Adrenal gland (tissue), 12 donors: ENCODE measurements around the gene LCK. TPM values are rescaled to one million over a fixed set of nuclear protein-coding genes. Genes with fewer than 3 reads are reported as not detected.
A peak's percentile ranks its signal among the peaks of the same experiment; 100 is the strongest.

ENCODE experiments used
- DNase-seq, 7 donors: peaks; one replicate each; pipeline ENCODE4 v3.0.0-alpha.2; 2019 to 2020
- H3K27ac ChIP-seq, 5 donors: fragments of 200-600 bp; sonication (generic) in 4 of 5; 1 replicate in 3 of 5; 2 replicates in 2 of 5; pipeline versions ENCODE4 v1.5.1 to v1.8.0; 2016 to 2020; ENCODE audit warnings: mild to moderate bottlenecking in 1 of 5
- H3K27me3 ChIP-seq: fragments of 200-600 bp; 2 replicates; pipeline ENCODE4 v1.8.0; 2021
- H3K36me3 ChIP-seq, 2 donors: fragments of 200-600 bp; replicated peaks in 1 of 2; 1 replicate in 1 of 2; 2 replicates in 1 of 2; pipeline versions ENCODE4 v1.5.1 to v1.8.0; 2018 to 2022
- H3K4me1 ChIP-seq, 2 donors: fragments of 200-600 bp; replicated peaks in 1 of 2; 1 replicate in 1 of 2; 2 replicates in 1 of 2; pipeline versions ENCODE4 v1.5.1 to v1.8.0; 2018 to 2021
- H3K4me3 ChIP-seq, 4 donors: fragments of 200-600 bp; sonication (generic) in 3 of 4; one replicate each; pipeline ENCODE4 v1.5.1; 2016 to 2018
- H3K9me3 ChIP-seq, 3 donors: fragments of 200-600 bp; sonication (generic) in 1 of 3; replicated peaks in 1 of 3; 1 replicate in 2 of 3; 2 replicates in 1 of 3; pipeline versions ENCODE4 v1.5.1 to v1.8.0; 2016 to 2021
- POLR2A ChIP-seq, 2 donors: fragments of 450-650 bp; IDR thresholded peaks; one replicate each; pipeline ENCODE4 v1.6.1; 2017; ENCODE audit warnings: antibody characterized with exemption in 2 of 2, mild to moderate bottlenecking in 2 of 2, moderate library complexity in 1 of 2
- WGBS, 4 donors: extraction: QIAGEN DNeasy Blood & Tissue Kit in 2 of 4; methylation state at CpG; one replicate each; pipeline versions ENCODE4 v1.1.5 to v1.1.7; 2013 to 2017; 5-methylcytosine and 5-hydroxymethylcytosine counted together
- intact Hi-C, 2 donors: fragments of 100-400 bp; cut with DNase I; formaldehyde crosslinking; loops; one replicate each; pipeline versions ENCODE4 v1.14.1 to v1.15.0; 2022 to 2023
- polyA plus RNA-seq, 3 donors: library from polyadenylated mRNA; stranded (reverse); fragments of 200-250 nt in 2 of 3; fragments of 350-450 nt in 1 of 3; fragmentation: Illumina TruSeq in 1 of 3; extraction: RNeasy Lipid Tissue Mini Kit (QIAGEN cat#74804) in 1 of 3; gene quantifications; one replicate each; pipeline ENCODE4 v1.2.3, GENCODE V29; 2013 to 2014
- total RNA-seq, 9 donors: library from RNA; depleted of rRNA in 4 of 9; stranded (reverse); fragments of >200 nt in 4 of 9; fragments of 120-200 nt in 1 of 9; fragmentation: NEBNext Ultra II Directional in 1 of 9; extraction: Animal tissue kit (Norgen Biotek cat#: 25700) in 1 of 9; gene quantifications; one replicate each; pipeline versions ENCODE4 v1.1.0 to v1.2.4, GENCODE V29; 2013 to 2023
- TF ChIP-seq, protein P1 (sequence below), 6 experiments: fragments of 450-650 bp in 4 of 6; fragments of 200-600 bp in 2 of 6; sonication (generic) in 1 of 6; IDR thresholded peaks; 1 replicate in 5 of 6; 2 replicates in 1 of 6; pipeline versions ENCODE4 v1.5.1 to v1.8.0; 2016 to 2021; ENCODE audit warnings: antibody characterized with exemption in 6 of 6, mild to moderate bottlenecking in 2 of 6, moderate library complexity in 1 of 6
- donor health status: healthy with polysubstance abuse.
- donor health status: Bipolar disorder and iron deficiency.
- donor health status: DM: yes; HTN: yes; CAD: no.
- donor health status: DM: no; HTN: no; CAD: no.
- donor health status: DM: no; HTN: no; CAD: no.
- donor health status: DM: yes; HTN: yes; CAD: no.

LCK gene
- total and polyA plus RNA-seq, 12 donors = 0.30 to 2.9 (median 1.8) TPM

DNA sequence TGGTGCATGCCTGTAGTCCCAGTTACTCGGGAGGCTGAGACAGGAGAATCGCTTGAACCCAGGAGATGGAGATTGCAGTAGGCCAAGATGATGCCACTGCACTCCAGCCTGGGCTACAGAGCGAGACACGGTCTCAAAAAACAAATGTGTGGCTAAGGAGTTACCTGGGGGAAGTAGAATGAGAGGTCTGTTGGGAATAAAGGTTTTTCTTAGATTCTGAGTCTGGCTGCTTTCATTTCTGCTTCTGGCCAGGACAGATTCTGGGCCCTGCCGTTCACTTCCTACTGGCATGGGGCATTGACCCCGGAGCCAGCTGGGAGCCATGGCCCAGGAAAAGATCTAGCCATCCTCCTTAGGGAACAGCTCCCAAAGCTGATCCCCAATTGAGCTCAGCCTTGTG lies 42.6 kb upstream of the LCK start:
- peaks cover 8 to 13% of the 10 kb centered on the region in 2 donors for H3K4me1 ChIP-seq
- H3K36me3 ChIP-seq = no peaks in the 10 kb centered on the region
- WGBS, 4 donors = 73 to 81% (median 78%) methylated on average over 6 of the region's 6 CpGs
- peak in 2 of 7 donors; percentile 35 to 41 for DNase-seq
- H3K27ac ChIP-seq = peak overlapping the region in 1 of 5 donors; percentile 26
- H3K4me3 ChIP-seq = no peak overlapping the region
- H3K27me3 ChIP-seq = no peaks in the 10 kb centered on the region
- no peaks in the 10 kb centered on the region for H3K9me3 ChIP-seq
- no peak for TF ChIP-seq POLR2A (IDR thresholded peaks at IDR 0.05)
- TF ChIP-seq, protein P1, sequence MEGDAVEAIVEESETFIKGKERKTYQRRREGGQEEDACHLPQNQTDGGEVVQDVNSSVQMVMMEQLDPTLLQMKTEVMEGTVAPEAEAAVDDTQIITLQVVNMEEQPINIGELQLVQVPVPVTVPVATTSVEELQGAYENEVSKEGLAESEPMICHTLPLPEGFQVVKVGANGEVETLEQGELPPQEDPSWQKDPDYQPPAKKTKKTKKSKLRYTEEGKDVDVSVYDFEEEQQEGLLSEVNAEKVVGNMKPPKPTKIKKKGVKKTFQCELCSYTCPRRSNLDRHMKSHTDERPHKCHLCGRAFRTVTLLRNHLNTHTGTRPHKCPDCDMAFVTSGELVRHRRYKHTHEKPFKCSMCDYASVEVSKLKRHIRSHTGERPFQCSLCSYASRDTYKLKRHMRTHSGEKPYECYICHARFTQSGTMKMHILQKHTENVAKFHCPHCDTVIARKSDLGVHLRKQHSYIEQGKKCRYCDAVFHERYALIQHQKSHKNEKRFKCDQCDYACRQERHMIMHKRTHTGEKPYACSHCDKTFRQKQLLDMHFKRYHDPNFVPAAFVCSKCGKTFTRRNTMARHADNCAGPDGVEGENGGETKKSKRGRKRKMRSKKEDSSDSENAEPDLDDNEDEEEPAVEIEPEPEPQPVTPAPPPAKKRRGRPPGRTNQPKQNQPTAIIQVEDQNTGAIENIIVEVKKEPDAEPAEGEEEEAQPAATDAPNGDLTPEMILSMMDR (IDR thresholded peaks at IDR 0.05) = no peak
- intact Hi-C loops = no loop called here

DNA sequence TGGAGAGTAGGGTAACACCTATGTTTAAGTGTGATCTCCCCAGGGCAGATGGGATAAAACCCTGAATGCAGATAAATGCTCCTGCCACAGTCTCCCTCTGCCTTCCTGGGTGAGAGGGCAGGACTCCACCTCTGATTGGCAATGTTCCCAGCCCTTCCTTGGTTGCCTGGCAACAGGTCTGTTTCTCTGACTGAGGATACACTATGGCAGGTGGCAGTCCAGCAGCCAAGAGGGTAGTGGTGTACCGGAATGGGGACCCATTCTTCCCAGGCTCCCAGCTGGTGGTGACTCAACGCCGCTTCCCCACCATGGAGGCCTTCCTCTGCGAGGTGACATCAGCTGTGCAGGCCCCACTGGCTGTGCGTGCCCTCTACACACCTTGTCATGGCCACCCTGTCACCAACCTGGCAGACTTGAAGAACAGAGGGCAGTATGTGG lies 42.2 kb upstream of the LCK start, which contains the start of gene DCDC2B:
Gene DCDC2B, plus strand, starts transcription at position 199 of the 438 bp plus-strand sequence. Its CDS starts 5 bp downstream, at position 204.
- WGBS, 4 donors = 71 to 86% (median 75%) methylated on average over 3 to 5 of the region's 5 CpGs
- Histone ChIP-seq H3K27me3 (no peaks in the 10 kb centered on the region), H3K4me3 (no peak within 1 kb of the TSS), H3K9me3 (no peaks in the 10 kb centered on the region), H3K36me3 (no peaks in the 10 kb centered on the region), H3K27ac (peak within 1 kb of the TSS in 1 of 5 donors; percentile 26), H3K4me1 (peaks cover 8 to 13% of the 10 kb centered on the region in 2 donors)
- peak; percentile 64 to 89 (median 79) for DNase-seq
- no peak for TF ChIP-seq POLR2A (IDR thresholded peaks at IDR 0.05)
- TF ChIP-seq, protein P1 (IDR thresholded peaks at IDR 0.05) = no peak
- intact Hi-C loops = no loop called here

DNA sequence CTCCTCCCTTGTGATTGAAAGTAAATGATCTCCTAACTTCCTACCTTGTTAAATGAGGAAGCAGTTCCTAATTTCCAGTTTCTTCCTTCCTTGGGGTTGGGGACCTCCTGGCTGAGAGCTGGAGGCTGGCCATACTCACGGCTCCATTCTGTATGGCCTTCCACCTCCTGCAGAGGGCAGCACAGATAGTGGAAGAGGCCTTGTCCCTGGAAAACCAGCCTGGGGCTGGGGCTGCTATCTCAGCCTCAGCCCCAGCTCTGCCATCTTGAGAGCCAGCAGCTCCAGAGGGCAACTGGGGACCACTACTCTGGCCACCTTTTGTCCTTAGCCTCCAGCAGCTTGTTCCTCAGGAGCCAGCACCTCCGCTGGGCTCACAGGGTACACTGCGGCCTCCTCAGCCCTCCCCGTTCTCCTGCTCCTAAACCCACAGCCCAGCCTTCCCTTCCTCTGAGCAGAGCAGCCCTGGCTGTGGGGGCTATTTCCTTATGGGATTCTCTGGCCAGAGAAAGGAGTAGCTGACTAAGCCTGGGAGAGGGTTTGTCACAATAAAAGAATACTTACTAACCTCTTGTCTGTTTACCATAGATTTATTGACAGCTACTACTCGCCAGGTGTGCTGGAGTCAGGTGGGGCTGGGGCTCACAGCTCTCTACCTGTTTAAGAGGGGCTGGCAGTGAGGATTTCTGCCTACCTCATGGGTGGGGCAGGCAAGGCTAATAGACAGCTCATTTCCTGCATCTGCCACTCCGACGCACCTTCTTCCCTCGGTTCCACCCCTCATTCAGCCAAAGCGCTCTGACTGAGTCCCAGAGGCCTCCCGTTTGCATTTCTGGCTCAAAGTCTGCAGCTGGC lies 35.2 kb upstream of the LCK start:
- TF ChIP-seq POLR2A (IDR thresholded peaks at IDR 0.05) = no peak
- TF ChIP-seq, protein P1 (IDR thresholded peaks at IDR 0.05) = peak; percentile 57 to 81 (median 75)
- Histone ChIP-seq H3K27me3 (no peaks in the 10 kb centered on the region), H3K4me1 (peaks cover 0 to 16% of the 10 kb centered on the region in 2 donors), H3K4me3 (no peak overlapping the region), H3K36me3 (peaks cover 0 to 41% of the 10 kb centered on the region in 2 donors), H3K9me3 (no peaks in the 10 kb centered on the region), H3K27ac (peak overlapping the region in 2 of 5 donors; percentile 49 to 52)
- WGBS, 4 donors = 76 to 84% (median 81%) methylated on average over 8 to 10 of the region's 10 CpGs
- intact Hi-C loops = loop anchor here in 1 of 2 donors (10.0 kb wide), 1 partner anchor 99 kb away; no protein-coding TSS in a partner anchor
- DNase-seq = peak; percentile 65 to 84 (median 76)

DNA sequence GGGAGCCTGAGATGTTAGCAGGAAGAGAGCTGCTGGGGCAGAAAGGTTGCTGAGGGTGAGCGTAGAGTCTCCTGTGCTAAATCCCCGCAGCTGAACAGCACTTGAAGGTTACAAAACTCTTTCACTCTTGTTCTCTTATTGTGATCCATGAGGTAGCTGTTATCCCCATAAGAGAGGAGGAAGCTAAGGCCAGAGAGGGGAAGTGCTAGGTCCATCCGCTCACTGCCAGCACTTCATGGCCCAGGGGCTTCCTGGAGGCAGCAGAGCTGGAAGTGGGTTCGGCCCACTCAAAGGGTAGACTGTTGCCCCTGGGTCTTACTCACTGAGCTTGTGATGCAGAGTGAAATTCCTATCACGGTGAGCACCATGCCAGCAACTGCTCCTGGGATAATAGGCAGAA lies 34.5 kb upstream of the LCK start:
- intact Hi-C loops = loop anchor here in 1 of 2 donors (10.0 kb wide), 1 partner anchor 98 kb away; no protein-coding TSS in a partner anchor
- H3K4me3 ChIP-seq = no peak overlapping the region
- 78 to 90% (median 85%) methylated on average over 5 of the region's 5 CpGs for WGBS, 4 donors
- peaks cover 0 to 41% of the 10 kb centered on the region in 2 donors for H3K36me3 ChIP-seq
- no peaks in the 10 kb centered on the region for H3K9me3 ChIP-seq
- peaks cover 6 to 23% of the 10 kb centered on the region in 2 donors for H3K4me1 ChIP-seq
- no peak overlapping the region for H3K27ac ChIP-seq
- H3K27me3 ChIP-seq = no peaks in the 10 kb centered on the region
- DNase-seq = no peak
- TF ChIP-seq, protein P1 (IDR thresholded peaks at IDR 0.05) = no peak
- TF ChIP-seq POLR2A (IDR thresholded peaks at IDR 0.05) = no peak
